ENCODE measurements around the gene GTF3A. TPM values are rescaled to one million over a fixed set of nuclear protein-coding genes. Genes with fewer than 3 reads are reported as not detected.

GTF3A gene
- total RNA-seq, 1 experiment from 2014 or later: 102 TPM

GRCh38 chr13:27409013-27409412 is 15.4 kb upstream of the GTF3A start:
- H2AFZ ChIP-seq (ENCODE audit: low read depth, low read length, poor library complexity, severe bottlenecking): no peak overlapping the region
- H3K36me3 ChIP-seq (ENCODE audit: control insufficient read depth in 1 of 2, insufficient read depth in 2 of 2, low read length in 2 of 2): no peaks in the 10 kb centered on the region
- H3K4me2 ChIP-seq (ENCODE audit: low read length): no peak overlapping the region
- no peaks in the 10 kb centered on the region for H3K9me2 ChIP-seq (ENCODE audit: insufficient read depth)
- peaks cover 7% of the 10 kb centered on the region; the same call in 1 of the 2 replicates for H3K27me3 ChIP-seq (ENCODE audit: insufficient read depth, low read length)
- H3K79me2 ChIP-seq (ENCODE audit: insufficient read depth, low read length): no peaks in the 10 kb centered on the region
- peaks cover 0 to 5% of the 10 kb centered on the region in 2 experiments; a peak in 2 of 4 replicates for H3K4me1 ChIP-seq (ENCODE audit: control insufficient read depth in 1 of 2, insufficient read depth in 2 of 2, low read length in 2 of 2)
- CTCF ChIA-PET: interaction anchor here (2.6 kb wide), 1 partner anchor 417 kb away, joined by 6 read pairs; no protein-coding TSS in a partner anchor
- DNase-seq (ENCODE audit: low read depth, low spot score) (no peak), ATAC-seq (no peak)
- intact Hi-C loops (cut with micrococcal nuclease): no loop called here
- no peaks in the 10 kb centered on the region for H4K20me1 ChIP-seq (ENCODE audit: insufficient read depth)
- TF ChIP-seq SRF (IDR thresholded peaks at IDR 0.05; ENCODE audit: low read depth): no peak
- no peak for TF ChIP-seq SP1 (IDR thresholded peaks at IDR 0.05; ENCODE audit: low read depth)
- no peak for TF ChIP-seq RAD21 (IDR thresholded peaks at IDR 0.05; ENCODE audit: low read depth)
- TF ChIP-seq ZFX (IDR thresholded peaks at IDR 0.05): no peak
- TF ChIP-seq REST (IDR thresholded peaks at IDR 0.05; ENCODE audit: low read depth): no peak
- no peak for TF ChIP-seq MAX (IDR thresholded peaks at IDR 0.05)
- no peak for TF ChIP-seq CEBPB (IDR thresholded peaks at IDR 0.05; ENCODE audit: low read depth)
- TF ChIP-seq SIN3A (IDR thresholded peaks at IDR 0.05; ENCODE audit: low read depth): no peak
- RAD21 ChIA-PET (ENCODE audit: low non-redundant PET in 1 of 2, low total read pairs in 2 of 2, uncharacterized antibody in 2 of 2, unreplicated experiment in 2 of 2): no interaction called here
- no TSS peak for BruUV-seq (replicated peaks)
- no peaks in the 10 kb centered on the region for H3K9me3 ChIP-seq (ENCODE audit: control insufficient read depth in 1 of 2, insufficient read depth in 1 of 2, low read depth in 1 of 2, low read length in 2 of 2)
- POLR2A ChIA-PET: no interaction called here
- no peak overlapping the region for H3K27ac ChIP-seq (ENCODE audit: low read depth, low read length)
- H3K9ac ChIP-seq (ENCODE audit: low read length): no peak overlapping the region
- no peak overlapping the region for H3K4me3 ChIP-seq (replicated peaks in 1 of 2; ENCODE audit: low read depth in 1 of 2, low read length in 2 of 2)

Data from HCT116 (cell line).